ENCODE measurements around the gene TMEM117. TPM values are rescaled to one million over a fixed set of nuclear protein-coding genes. Genes with fewer than 3 reads are reported as not detected.

TMEM117 gene
- total RNA-seq, 2 experiments from 2014 or later: 0.95 to 0.96 TPM

GRCh38 chr12:44059476-44059875, 223.6 kb downstream of the TMEM117 start:
- TF ChIP-seq CTCF (IDR thresholded peaks at IDR 0.05): no peak
- H3K4me1 Mint-ChIP-seq (ENCODE audit: low read depth): no peaks in the 10 kb centered on the region
- H3K9me3 Mint-ChIP-seq: no peaks in the 10 kb centered on the region
- ATAC-seq: no peak
- no peaks in the 10 kb centered on the region for H3K36me3 Mint-ChIP-seq (ENCODE audit: low read depth)
- intact Hi-C loops (cut with micrococcal nuclease): no loop called here
- no peak overlapping the region for H3K4me3 Mint-ChIP-seq
- no peak for DNase-seq
- no peaks in the 10 kb centered on the region for H3K27me3 Mint-ChIP-seq
- ChIA-PET CTCF (no interaction called here), POLR2A (no interaction called here)
- H3K27ac Mint-ChIP-seq: no peak overlapping the region

GRCh38 chr12:44063671-44064070, 227.8 kb downstream of the TMEM117 start:
- ChIA-PET CTCF (interaction anchor here (1.0 kb wide), 1 partner anchor 26 kb away, joined by 3 read pairs; no protein-coding TSS in a partner anchor), POLR2A (no interaction called here)
- Mint-ChIP-seq H3K4me3 (no peak overlapping the region), H3K4me1 (ENCODE audit: low read depth) (no peaks in the 10 kb centered on the region), H3K9me3 (no peaks in the 10 kb centered on the region), H3K36me3 (ENCODE audit: low read depth) (no peaks in the 10 kb centered on the region), H3K27ac (no peak overlapping the region), H3K27me3 (no peaks in the 10 kb centered on the region)
- ATAC-seq (no peak), DNase-seq (no peak)
- TF ChIP-seq CTCF (IDR thresholded peaks at IDR 0.05): no peak
- intact Hi-C loops (cut with micrococcal nuclease): no loop called here

- Mint-ChIP-seq H3K27me3 (no peaks in the 10 kb centered on the region), H3K4me1 (ENCODE audit: low read depth) (no peaks in the 10 kb centered on the region), H3K36me3 (ENCODE audit: low read depth) (no peaks in the 10 kb centered on the region), H3K4me3 (no peak overlapping the region), H3K27ac (no peak overlapping the region), H3K9me3 (no peaks in the 10 kb centered on the region)
- no peak for ATAC-seq
- DNase-seq: no peak
- ChIA-PET POLR2A (no interaction called here), CTCF (no interaction called here)
- TF ChIP-seq CTCF (IDR thresholded peaks at IDR 0.05): no peak
- intact Hi-C loops (cut with micrococcal nuclease): no loop called here
These were observed 241.0 kb downstream of the TMEM117 start for GRCh38 chr12:44076871-44077270.

- ATAC-seq: no peak
- H3K4me3 Mint-ChIP-seq: no peak overlapping the region
- POLR2A ChIA-PET: no interaction called here
- no peak for TF ChIP-seq CTCF (IDR thresholded peaks at IDR 0.05)
- H3K9me3 Mint-ChIP-seq: no peaks in the 10 kb centered on the region
- no peaks in the 10 kb centered on the region for H3K36me3 Mint-ChIP-seq (ENCODE audit: low read depth)
- no peaks in the 10 kb centered on the region for H3K4me1 Mint-ChIP-seq (ENCODE audit: low read depth)
- no peaks in the 10 kb centered on the region for H3K27me3 Mint-ChIP-seq
- H3K27ac Mint-ChIP-seq: no peak overlapping the region
- DNase-seq: no peak
- CTCF ChIA-PET: no interaction called here
- intact Hi-C loops (cut with micrococcal nuclease): no loop called here
These were observed 241.4 kb downstream of the TMEM117 start for GRCh38 chr12:44077294-44077693.

GRCh38 chr12:44078273-44078672, 242.4 kb downstream of the TMEM117 start:
- Mint-ChIP-seq H3K36me3 (ENCODE audit: low read depth) (no peaks in the 10 kb centered on the region), H3K27ac (no peak overlapping the region), H3K4me1 (ENCODE audit: low read depth) (no peaks in the 10 kb centered on the region), H3K27me3 (no peaks in the 10 kb centered on the region), H3K9me3 (no peaks in the 10 kb centered on the region), H3K4me3 (no peak overlapping the region)
- POLR2A ChIA-PET: no interaction called here
- no peak for DNase-seq
- ATAC-seq: no peak
- no peak for TF ChIP-seq CTCF (IDR thresholded peaks at IDR 0.05)
- intact Hi-C loops (cut with micrococcal nuclease): no loop called here
- CTCF ChIA-PET: no interaction called here

Data from activated CD8-positive, alpha-beta T cell treated with anti-CD3 and anti-CD28 coated beads for 36 hours (primary cell).